BJ (cell line): Measurements from ENCODE around the gene ATP6V0D1. TPM values are rescaled to one million over a fixed set of nuclear protein-coding genes. Genes with fewer than 3 reads are reported as not detected.

Experiments
- CTCF ChIA-PET: fragments of 350-600 bp; formaldehyde crosslinking; extraction: SDS; loops from one replicate; lab custom pipeline; 2021; ENCODE audit warnings: antibody characterized with exemption, inconsistent platforms; lab: Yijun Ruan, JAX
- POLR2A ChIA-PET: fragments of 300-600 bp; sonication (Branson Sonifier 250); formaldehyde crosslinking; extraction: SDS; loops from one replicate; lab custom pipeline; 2021; ENCODE audit warnings: antibody characterized with exemption; lab: Charles Lee
- DNase-seq: peaks from one replicate; pipeline ENCODE4 v3.0.0-alpha.2; 2011; ENCODE audit warnings: low read depth
- H3K27me3 ChIP-seq: 2 replicates; pipeline ENCODE4 v1.6.0; 2011; ENCODE audit warnings: low read length; ENCODE audit not compliant: control insufficient read depth, insufficient read depth
- H3K36me3 ChIP-seq: 2 replicates; pipeline ENCODE4 v1.5.1; 2011; ENCODE audit warnings: low read length; ENCODE audit not compliant: control insufficient read depth, insufficient read depth
- H3K4me3 ChIP-seq: 2 replicates; pipeline ENCODE4 v1.5.1; 2011; ENCODE audit warnings: low read depth, mild to moderate bottlenecking, control low read depth, low read length
- polyA plus RNA-seq: library from polyadenylated mRNA; depleted of rRNA; stranded (reverse); fragments of >200 nt; gene quantifications from 2 replicates; pipeline ENCODE4 v1.2.3, GENCODE V29; 2011
- TF ChIP-seq, protein P1 (sequence below): IDR thresholded peaks from 2 replicates; pipeline ENCODE4 v1.5.1; 2011; ENCODE audit warnings: low read depth, mild to moderate bottlenecking, control low read depth, inconsistent platforms, low read length, moderate library complexity; ENCODE audit not compliant: insufficient read depth

The ATP6V0D1 gene
- polyA plus RNA-seq, 1 experiment = 155 TPM

DNA sequence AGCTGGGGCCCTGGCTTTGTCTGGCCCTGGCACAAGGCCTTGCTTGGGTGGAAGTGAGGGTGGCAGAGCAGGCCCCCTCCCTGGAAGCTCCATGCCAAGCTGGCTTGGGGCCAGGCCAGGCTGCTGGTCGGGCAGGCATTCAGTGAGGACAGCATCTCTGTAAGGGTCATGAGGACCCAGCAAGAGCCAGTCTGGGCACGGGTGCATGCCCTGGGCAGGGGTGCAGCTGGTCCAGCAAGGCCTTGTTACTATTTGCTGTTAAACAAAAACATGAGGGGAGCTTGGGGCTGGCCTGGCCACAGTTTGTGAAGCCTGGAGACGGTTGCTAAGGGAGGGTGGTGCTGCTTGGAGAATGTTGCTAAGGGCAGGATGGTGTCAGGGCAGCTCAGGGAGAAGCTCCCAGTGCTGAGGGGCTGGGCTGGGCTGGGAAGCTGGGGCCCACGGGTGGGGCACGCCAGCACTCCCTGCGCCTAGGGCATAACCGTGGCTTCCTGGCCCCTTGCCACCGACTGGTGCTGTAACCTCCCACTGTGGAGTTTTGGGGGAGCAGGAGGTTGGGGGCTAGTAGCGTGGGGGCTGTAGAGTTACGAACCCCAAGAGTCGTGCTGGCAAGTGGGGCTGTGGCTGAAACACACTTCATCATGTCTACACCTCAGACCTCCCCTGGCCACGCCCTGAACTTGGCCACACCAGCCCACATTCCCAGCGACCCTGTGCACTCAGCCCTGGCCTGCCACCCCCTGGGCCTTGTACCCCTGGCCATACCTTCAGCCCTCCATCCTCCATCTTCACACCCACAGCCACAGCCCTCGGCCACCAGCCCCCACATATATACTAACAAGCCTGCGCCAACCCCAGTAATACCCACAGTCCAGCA lies 89.3 kb downstream of the ATP6V0D1 start:
- TF ChIP-seq, protein P1, sequence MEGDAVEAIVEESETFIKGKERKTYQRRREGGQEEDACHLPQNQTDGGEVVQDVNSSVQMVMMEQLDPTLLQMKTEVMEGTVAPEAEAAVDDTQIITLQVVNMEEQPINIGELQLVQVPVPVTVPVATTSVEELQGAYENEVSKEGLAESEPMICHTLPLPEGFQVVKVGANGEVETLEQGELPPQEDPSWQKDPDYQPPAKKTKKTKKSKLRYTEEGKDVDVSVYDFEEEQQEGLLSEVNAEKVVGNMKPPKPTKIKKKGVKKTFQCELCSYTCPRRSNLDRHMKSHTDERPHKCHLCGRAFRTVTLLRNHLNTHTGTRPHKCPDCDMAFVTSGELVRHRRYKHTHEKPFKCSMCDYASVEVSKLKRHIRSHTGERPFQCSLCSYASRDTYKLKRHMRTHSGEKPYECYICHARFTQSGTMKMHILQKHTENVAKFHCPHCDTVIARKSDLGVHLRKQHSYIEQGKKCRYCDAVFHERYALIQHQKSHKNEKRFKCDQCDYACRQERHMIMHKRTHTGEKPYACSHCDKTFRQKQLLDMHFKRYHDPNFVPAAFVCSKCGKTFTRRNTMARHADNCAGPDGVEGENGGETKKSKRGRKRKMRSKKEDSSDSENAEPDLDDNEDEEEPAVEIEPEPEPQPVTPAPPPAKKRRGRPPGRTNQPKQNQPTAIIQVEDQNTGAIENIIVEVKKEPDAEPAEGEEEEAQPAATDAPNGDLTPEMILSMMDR = no peak
- H3K36me3 ChIP-seq = no peaks in the 10 kb centered on the region
- no peak for DNase-seq
- no peak overlapping the region for H3K4me3 ChIP-seq
- ChIA-PET CTCF (interaction anchor here (1.2 to 1.7 kb wide), 3 partner anchors 10 to 74 kb away, joined by 3 to 6 read pairs (median 5); no protein-coding TSS in a partner anchor), POLR2A (no interaction called here)
- peaks cover 7% of the 10 kb centered on the region for H3K27me3 ChIP-seq

DNA sequence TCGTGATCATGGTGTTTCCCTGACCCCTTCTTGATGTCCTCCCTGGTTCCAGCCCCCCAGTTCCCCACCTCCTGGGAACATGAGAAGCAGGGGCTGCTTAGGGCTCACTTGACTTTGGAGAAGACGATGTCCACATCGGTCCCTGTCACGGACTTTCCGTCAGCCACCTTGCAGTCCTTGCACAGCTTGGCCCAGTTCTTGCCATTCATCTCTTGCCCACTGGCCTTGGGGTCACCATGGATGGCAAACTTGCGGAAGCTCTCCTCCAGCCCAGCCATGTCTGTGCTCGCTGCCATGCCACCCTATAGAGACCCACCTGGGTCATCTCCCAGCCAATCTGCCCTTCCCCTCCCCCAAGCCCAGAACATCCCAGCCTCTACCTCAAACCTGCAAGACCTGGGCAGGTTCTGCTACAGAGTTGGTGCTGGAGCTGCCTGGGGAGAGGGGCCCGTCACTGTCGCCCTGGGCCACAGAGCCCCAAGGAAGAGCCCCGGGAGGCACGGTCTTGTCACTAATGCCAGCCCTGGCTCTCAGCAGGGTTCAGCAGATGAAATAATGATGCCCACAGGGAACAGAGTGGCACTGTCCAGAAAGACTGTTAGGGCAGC lies 90.0 kb downstream of the ATP6V0D1 start:
- ChIA-PET CTCF (interaction anchor here (0.6 to 1.7 kb wide), 4 partner anchors 9 to 75 kb away, joined by 3 to 6 read pairs (median 4); no protein-coding TSS in a partner anchor), POLR2A (no interaction called here)
- peaks cover 7% of the 10 kb centered on the region for H3K27me3 ChIP-seq
- no peaks in the 10 kb centered on the region for H3K36me3 ChIP-seq
- no peak overlapping the region for H3K4me3 ChIP-seq
- TF ChIP-seq, protein P1 = no peak
- DNase-seq = no peak

DNA sequence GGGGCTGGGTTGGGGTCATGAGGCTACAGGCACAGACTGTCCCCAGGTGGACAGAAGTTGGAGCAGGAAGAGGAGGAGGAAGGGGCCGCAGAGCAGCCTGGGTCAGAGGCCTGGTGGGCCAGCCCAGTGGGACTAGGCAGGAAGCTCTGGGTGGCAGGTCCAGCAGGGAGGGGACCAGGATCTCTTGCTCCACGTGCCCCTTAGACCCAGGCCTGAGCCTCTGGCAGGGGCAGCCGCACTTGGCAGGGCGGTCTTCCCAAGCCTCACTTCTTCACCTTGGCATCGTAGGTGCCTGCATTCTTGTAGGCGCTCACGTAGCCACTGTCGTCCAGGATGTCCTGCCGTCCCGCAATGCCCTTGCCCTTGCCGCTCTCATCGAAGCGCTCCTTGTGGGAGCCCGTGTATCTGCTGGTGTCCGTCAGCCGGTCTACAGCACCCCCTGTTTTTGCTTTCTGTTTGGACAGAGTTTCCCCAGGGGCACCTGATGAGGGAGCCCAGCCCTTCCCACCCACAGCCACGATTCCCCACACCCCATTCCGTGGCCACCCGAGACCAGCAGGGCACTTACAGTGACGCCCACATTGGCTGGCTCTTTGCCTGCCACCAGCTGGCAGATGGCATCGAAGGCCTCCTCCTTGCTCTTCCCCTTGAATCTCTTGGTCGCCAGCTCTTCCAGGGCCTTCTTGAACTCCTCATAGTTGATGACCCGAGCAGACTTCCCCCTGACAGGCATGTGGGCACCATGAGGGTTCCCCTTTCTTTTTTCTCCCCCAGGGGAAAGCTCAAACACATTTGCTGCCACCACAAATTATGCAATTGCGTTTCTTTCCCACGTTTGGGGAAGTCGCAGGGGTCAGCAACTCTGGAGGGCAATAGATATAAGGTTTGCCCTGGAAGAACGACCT lies 90.8 kb downstream of the ATP6V0D1 start:
- no peak for DNase-seq
- CTCF ChIA-PET = interaction anchor here (0.6 to 2.8 kb wide), 5 partner anchors 8 to 76 kb away, joined by 3 to 7 read pairs (median 3); no protein-coding TSS in a partner anchor
- POLR2A ChIA-PET = no interaction called here
- H3K36me3 ChIP-seq = no peaks in the 10 kb centered on the region
- H3K4me3 ChIP-seq = no peak overlapping the region
- TF ChIP-seq, protein P1 = no peak
- peaks cover 7% of the 10 kb centered on the region for H3K27me3 ChIP-seq

DNA sequence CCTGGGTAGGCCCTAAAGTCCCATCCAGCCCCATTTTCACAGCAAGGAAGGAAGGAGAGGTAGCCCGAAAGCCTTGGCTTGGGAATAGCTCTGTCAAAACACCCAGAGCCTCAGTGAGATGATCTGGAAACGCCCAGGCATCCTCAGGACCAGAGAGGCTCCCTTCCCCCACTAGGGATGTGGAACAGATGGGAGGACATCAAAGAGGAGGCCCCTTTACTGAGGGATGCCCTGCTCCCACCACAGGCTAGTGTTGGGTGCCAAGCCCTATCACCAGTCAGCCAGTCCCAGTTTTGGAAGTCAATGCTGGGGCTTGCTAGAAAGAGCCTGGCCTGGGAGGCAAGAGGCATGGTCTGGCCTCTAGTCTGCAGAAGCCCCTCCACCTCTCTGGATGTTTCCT lies 92.4 kb downstream of the ATP6V0D1 start:
- TF ChIP-seq, protein P1 = no peak
- Histone ChIP-seq H3K4me3 (no peak overlapping the region), H3K27me3 (peaks cover 1% of the 10 kb centered on the region; the same call in 1 of the 2 replicates), H3K36me3 (no peaks in the 10 kb centered on the region)
- POLR2A ChIA-PET = no interaction called here
- CTCF ChIA-PET = interaction anchor here (1.5 to 2.8 kb wide), 2 partner anchors 11 to 38 kb away, joined by 3 to 7 read pairs; no protein-coding TSS in a partner anchor
- no peak for DNase-seq
